ENCODE measurements around the gene THSD4.

DNA sequence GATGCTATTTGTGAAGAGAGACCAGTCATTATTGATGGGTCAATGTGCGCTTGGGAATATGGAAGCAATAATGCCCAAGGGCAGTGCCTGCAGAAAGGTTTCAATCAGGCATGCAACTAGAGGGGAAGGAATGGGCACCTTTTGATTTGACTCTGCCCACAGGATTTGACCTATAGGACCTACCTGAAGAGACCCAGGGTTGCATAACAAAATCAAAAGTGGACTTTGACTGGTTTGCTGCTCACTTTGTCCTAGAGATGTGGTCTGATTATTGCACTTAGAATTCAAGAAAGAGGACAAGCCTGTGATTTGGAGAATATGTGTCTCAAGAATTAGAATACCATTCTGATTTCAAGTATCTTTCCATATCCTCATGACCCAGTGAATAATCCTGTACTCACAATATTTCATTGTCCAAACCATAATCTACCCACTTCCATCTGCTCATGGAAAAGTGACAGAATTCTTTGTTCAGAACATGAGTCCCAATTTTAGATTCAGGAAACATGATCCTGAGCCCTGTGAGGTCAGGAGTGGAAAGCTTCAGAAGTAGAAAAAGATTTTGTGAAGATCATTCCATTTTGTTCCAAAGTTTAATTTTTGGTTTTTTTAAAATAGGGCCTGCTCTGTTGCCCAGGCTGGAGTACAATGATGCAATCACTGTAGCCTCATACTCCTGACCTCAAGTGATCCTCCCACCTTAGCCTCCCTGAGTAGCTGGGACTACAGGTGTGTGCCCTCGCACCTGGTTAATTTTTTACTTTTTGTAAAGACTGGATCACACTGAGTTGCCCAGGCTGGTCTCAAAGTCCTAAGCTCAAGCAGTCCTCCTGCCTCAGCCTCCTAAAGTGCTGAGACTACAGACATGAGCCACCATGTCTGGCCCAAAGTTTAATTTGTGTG is 543.8 kb downstream of the THSD4 start:
- TF ChIP-seq, protein P1, sequence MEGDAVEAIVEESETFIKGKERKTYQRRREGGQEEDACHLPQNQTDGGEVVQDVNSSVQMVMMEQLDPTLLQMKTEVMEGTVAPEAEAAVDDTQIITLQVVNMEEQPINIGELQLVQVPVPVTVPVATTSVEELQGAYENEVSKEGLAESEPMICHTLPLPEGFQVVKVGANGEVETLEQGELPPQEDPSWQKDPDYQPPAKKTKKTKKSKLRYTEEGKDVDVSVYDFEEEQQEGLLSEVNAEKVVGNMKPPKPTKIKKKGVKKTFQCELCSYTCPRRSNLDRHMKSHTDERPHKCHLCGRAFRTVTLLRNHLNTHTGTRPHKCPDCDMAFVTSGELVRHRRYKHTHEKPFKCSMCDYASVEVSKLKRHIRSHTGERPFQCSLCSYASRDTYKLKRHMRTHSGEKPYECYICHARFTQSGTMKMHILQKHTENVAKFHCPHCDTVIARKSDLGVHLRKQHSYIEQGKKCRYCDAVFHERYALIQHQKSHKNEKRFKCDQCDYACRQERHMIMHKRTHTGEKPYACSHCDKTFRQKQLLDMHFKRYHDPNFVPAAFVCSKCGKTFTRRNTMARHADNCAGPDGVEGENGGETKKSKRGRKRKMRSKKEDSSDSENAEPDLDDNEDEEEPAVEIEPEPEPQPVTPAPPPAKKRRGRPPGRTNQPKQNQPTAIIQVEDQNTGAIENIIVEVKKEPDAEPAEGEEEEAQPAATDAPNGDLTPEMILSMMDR (IDR thresholded peaks at IDR 0.05; ENCODE audit: insufficient read depth, low read depth, low read length) = no peak
- no peak for TF ChIP-seq EZH2 (IDR thresholded peaks at IDR 0.05; ENCODE audit: insufficient read depth, low read length)
